Vagina (tissue), 2 donors: ENCODE data around the gene IPO11.

Source experiments
- CTCF ChIP-seq, 3 experiments: fragments of 450-650 bp in 2 of 3; fragments of 200-600 bp in 1 of 3; sonication (generic) in 1 of 3; IDR thresholded peaks; one replicate each; pipeline ENCODE4 v1.5.1; 2017 to 2019; ENCODE audit warnings: antibody characterized with exemption in 3 of 3, mild to moderate bottlenecking in 2 of 3, moderate library complexity in 2 of 3
- POLR2A ChIP-seq, 2 donors: fragments of 450-650 bp; IDR thresholded peaks; one replicate each; pipeline ENCODE4 v1.6.1; 2017; ENCODE audit warnings: antibody characterized with exemption in 2 of 2, mild to moderate bottlenecking in 2 of 2, moderate library complexity in 2 of 2
- POLR2AphosphoS5 ChIP-seq, 2 donors: sonication (generic); formaldehyde crosslinking; IDR thresholded peaks; one replicate each; pipeline ENCODE4 v1.9.0; 2017; ENCODE audit warnings: antibody characterized with exemption in 2 of 2, mild to moderate bottlenecking in 2 of 2, low read depth in 1 of 2; ENCODE audit not compliant: insufficient read depth in 1 of 2

DNA sequence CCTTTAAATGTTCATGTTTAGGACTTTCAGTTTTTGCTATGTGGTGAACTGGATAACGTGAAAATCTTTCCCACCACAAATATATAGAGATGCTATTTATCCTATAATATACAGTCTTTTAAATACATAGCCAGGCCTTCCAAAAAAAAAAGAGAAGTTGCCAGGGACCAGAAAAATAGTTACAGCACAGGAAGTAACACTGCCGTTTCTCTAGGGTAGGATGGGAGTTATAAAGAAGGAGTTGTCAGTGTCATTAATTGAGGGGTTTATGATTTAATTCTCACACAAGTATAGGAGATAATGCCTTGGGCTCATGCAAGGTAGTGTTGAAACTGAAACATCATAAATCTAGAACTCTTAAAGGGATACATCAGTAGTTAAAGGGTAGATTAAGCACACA lies 250.0 kb downstream of the IPO11 start:
- TF ChIP-seq POLR2A (IDR thresholded peaks at IDR 0.05) (no peak), CTCF (IDR thresholded peaks at IDR 0.05) (no peak), POLR2AphosphoS5 (IDR thresholded peaks at IDR 0.05; ENCODE audit: insufficient read depth in 1 of 2, low read depth in 1 of 2) (no peak)
